HepG2 (cell line): ENCODE measurements around the gene MSL2.
"Not testable (repeated sequence)": the region's sequence is repeated elsewhere in the genome, so short reads cannot be mapped to it uniquely, and the experiment has no call there.

Experiments
- HOXA9 ChIP-seq: sonication (generic); formaldehyde crosslinking; IDR thresholded peaks from 2 replicates; pipeline ENCODE4 v1.8.1; 2022; ENCODE audit warnings: missing genetic modification reagents, mild to moderate bottlenecking, moderate library complexity, borderline replicate concordance
- TF ChIP-seq, protein P1 (sequence below): sonication (generic); formaldehyde crosslinking; IDR thresholded peaks from 2 replicates; pipeline ENCODE4 v1.5.0; 2020; ENCODE audit warnings: mild to moderate bottlenecking, missing genetic modification reagents, moderate library complexity

DNA sequence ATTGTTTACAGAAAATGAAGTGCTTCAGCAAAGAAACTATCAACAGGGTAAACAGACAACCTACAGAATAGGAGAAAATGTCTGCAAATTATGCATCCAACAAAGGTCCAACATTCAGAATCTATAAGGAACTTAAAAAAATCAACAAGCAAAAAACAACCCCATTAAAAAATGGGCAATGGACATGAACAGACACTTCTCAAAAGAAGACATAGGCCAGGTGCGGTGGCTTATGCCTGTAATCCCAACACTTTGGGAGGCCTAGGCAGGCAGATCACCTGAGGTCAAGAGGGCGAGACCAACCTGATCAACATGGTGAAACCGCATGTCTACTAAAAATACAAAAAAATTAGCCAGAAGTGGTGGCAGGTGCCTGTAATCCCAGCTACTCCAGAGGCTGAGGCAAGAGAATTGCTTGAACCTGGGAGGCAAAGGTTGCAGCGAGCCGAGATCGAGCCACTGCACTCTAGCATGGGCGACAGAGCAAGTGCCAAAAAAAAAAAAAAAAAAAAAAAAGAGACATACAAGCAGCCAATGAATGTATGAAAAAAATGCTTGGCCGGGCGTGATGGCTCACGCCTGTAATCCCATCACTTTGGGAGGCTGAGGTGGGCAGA lies 2.4 kb upstream of the MSL2 start:
- TF ChIP-seq, protein P1, sequence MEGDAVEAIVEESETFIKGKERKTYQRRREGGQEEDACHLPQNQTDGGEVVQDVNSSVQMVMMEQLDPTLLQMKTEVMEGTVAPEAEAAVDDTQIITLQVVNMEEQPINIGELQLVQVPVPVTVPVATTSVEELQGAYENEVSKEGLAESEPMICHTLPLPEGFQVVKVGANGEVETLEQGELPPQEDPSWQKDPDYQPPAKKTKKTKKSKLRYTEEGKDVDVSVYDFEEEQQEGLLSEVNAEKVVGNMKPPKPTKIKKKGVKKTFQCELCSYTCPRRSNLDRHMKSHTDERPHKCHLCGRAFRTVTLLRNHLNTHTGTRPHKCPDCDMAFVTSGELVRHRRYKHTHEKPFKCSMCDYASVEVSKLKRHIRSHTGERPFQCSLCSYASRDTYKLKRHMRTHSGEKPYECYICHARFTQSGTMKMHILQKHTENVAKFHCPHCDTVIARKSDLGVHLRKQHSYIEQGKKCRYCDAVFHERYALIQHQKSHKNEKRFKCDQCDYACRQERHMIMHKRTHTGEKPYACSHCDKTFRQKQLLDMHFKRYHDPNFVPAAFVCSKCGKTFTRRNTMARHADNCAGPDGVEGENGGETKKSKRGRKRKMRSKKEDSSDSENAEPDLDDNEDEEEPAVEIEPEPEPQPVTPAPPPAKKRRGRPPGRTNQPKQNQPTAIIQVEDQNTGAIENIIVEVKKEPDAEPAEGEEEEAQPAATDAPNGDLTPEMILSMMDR (CRISPR knock-in tag), result not testable (repeated sequence)
- TF ChIP-seq HOXA9 (CRISPR knock-in tag), result not testable (repeated sequence)
